GM18870 (cell line): ENCODE measurements around the gene WEE2.
"Not testable (repeated sequence)": the region's sequence is repeated elsewhere in the genome, so short reads cannot be mapped to it uniquely, and the experiment has no call there.

Experiments used
- ATAC-seq: cut with Tn5 transposase; IDR thresholded peaks from one replicate; pipeline ENCODE4 v1.9.1; 2021; ENCODE audit warnings: moderate library complexity; ENCODE audit not compliant: unreplicated experiment

Gene WEE2

DNA sequence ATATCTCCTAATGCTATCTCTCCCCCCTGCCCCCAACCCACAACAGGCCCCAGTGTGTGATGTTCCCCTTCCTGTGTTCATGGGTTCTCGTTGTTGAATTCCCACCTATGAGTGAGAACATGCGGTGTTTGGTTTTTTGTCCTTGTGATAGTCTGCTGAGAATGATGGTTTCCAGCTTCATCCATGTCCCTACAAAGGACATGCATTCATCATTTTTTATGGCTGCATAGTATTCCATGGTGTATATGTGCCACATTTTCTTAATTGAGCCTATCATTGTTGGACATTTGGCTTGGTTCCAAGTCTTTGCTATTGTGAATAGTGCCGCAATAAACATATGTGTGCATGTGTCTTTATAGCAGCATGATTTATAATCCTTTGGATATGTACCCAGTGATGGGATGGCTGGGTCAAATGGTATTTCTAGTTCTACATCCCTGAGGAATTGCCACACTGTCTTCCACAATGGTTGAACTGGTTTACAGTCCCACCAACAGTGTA is 62.0 kb downstream of the WEE2 start:
- not testable (repeated sequence) for ATAC-seq

DNA sequence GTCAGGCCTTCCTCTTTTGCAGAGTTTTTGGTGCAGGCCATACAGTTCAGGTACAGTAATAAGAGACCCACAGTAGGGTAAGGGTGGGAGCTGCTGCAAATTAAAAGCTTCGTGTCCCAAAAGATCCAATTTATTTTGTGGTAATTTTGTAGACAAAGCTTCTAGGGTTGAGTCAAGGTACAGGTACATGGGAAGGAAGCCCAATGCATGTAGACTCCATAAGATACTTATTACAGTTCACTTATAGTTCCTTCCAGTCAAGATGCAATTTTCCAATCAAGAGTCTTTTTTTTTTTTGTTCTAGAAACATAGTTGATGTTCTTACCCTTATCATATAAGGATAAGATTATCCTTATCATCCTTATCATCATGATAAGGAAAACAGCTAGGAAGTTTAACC is 68.2 kb downstream of the WEE2 start, which contains the start of gene TAS2R4:
TAS2R4 (plus strand) TSS at position 301 of the 400 bp plus-strand sequence. CDS start 1,815 bp downstream, outside the sequence.
- ATAC-seq: no peak
